HG03354 (cell line): ENCODE results near the gene LPIN1.
A peak's percentile ranks its signal among the peaks of the same experiment; 100 is the strongest.
"Not testable (repeated sequence)": the region's sequence is repeated elsewhere in the genome, so short reads cannot be mapped to it uniquely, and the experiment has no call there.

Experiments used
- ATAC-seq: cut with Tn5 transposase; IDR thresholded peaks from one replicate; pipeline ENCODE4 v1.9.1; 2021; ENCODE audit warnings: mild to moderate bottlenecking; ENCODE audit not compliant: unreplicated experiment, poor library complexity, severe bottlenecking

Gene LPIN1

GRCh38 chr2:11759182-11759975 is 12.9 kb downstream of the LPIN1 start:
- not testable (repeated sequence) for ATAC-seq

- no peak for ATAC-seq
Observed at GRCh38 chr2:11761259-11761658, 14.8 kb downstream of the LPIN1 start.

- no peak for ATAC-seq
Observed at GRCh38 chr2:11762031-11762430, 15.6 kb downstream of the LPIN1 start.

DNA sequence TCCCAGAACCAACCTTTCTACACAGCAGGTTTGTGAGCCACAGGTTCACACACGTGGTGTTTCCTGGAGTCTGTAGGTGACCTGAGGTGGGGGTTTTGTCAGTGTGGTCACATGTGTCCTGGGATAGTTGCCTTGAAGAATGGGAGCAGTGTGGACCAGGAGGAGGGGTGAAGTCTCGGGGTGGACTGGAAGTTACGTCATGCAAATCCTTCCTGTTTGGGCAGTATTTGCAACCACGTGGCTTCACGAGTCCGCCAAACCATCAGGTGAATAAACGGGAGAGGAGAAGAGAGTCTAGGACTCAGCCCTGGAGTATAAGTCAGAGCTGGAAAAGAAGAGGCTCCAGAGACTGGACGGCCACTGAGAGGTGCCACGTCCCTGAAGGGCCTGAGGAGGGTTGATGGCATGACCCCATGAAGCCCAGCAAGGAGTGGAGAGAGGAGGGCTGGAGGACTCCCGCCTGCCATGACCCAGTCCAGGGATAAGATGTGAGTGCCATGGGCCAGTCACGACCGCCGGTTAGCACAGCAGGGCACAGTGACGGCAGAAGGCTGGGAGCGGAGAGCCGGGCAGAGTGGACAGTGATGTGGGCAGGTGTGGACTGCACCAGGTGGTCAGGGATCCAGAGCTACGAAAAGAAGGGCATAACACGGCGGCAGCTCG is 16.5 kb downstream of the LPIN1 start:
- ATAC-seq, result no peak

DNA sequence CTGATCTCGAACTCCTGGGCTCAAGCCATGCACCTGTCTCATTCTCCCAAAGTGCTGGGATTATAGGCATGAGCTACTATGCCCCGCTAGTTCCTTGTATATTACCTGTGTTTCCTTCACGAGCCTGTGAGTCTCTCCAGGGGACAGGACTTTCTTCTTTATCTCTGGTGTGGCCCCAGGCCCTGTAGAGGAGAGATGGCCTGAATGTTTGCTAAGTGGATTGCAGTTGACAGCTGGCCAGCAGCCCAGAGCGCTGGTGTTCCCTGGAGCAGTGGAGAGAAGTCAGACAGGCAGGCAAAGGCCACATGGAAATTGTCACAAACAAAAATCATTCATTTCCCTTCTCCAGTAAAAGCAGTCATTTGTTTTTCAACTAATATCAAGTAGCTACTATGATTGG is 17.9 kb downstream of the LPIN1 start:
- no peak for ATAC-seq

DNA sequence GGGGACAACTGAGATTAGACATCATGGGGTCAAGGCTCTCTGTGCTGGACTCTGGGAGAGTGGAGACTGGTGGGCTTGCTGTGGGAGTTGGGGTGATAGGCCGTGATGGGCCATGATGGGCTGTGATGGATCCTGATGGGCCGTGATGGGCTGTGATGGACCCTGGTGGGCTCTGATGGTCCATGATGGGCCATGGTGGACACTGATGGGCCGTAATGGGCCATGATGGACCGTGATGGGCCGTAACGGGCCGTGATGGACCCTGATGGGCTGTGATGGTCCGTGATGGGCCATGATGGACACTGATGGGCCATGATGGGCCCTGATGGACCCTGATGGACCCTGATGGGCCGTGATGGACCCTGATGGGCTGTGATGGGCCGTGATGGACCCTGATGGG is 18.5 kb downstream of the LPIN1 start:
- no peak for ATAC-seq

- no peak for ATAC-seq
Observed at GRCh38 chr2:11765501-11765900, 19.1 kb downstream of the LPIN1 start.

DNA sequence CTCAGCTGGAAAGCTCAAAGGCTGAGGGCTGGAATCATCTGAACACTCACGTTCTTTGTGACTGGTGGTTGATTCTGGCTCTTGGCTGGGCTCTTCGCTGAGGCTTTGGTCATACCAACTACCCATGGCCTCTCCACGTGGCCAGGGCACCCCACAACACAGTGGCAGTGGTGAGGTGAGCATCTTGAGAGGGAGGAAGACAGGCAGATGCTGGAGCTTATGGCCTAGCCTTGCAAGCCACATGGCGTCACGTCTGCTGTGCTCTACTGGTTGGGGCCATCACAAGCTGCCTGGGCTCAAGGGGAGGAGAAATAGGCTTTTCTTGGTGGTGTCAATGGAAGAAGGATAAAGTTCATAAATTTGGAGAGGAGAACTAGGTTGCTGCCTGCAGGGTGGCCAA is 19.6 kb downstream of the LPIN1 start:
- no peak for ATAC-seq

GRCh38 chr2:11767779-11768178 is 21.3 kb downstream of the LPIN1 start:
- no peak for ATAC-seq

GRCh38 chr2:11768946-11769345 is 22.5 kb downstream of the LPIN1 start:
- ATAC-seq, result no peak

GRCh38 chr2:11769516-11769915 is 23.1 kb downstream of the LPIN1 start:
- no peak for ATAC-seq

GRCh38 chr2:11770531-11771188 is 24.2 kb downstream of the LPIN1 start:
- no peak for ATAC-seq

DNA sequence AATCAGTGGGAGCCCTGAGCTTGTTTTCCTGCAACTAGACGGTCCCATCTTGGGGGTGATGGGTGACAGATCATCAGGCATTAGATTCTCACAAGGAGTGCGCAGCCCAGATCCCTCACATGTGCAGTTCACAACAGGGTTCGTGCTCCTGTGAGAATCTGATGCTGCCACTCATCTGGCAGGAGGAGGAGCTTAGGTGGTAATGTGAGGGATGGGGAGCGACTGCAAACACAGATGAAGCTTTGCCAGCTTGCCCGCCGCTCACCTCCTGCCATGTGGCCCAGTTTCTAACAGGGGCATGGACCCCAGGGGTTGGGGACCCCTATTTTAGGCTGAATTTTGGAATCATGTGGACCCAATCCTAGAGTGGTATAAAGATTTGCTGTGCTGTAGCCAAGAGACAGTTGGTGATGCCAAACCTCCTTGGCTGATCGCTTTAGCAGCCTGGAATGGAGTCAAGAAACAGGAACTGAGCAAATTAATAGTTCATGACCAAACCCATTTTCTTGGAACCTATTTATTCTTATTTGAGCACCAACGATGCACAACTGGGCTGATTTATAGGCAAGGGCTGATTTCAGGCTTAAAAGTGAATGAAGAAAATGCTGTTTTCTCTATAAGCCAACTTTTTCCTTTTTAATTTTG is 25.7 kb downstream of the LPIN1 start:
- ATAC-seq, result no peak

DNA sequence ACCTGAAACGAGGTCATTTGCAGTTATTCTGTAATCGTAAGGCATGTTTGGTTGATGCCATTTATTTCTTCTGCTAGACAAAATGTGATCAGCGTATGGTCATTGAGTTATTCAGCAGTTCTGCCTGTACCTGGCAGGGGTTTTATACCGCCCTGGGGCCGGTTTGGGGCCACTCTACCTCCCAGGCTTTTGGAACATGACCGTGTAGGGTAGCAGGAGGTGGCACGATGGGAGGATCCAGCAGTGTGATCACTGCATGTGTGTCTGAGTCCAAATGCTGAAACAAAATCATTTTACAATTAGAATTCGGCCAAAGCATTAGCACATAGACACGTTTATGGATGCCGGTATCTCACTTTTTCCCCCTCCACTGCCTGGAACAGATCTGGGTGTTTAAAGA is 26.7 kb downstream of the LPIN1 start:
- no peak for ATAC-seq

- no peak for ATAC-seq
Observed at GRCh38 chr2:11773747-11774525, 27.5 kb downstream of the LPIN1 start.

DNA sequence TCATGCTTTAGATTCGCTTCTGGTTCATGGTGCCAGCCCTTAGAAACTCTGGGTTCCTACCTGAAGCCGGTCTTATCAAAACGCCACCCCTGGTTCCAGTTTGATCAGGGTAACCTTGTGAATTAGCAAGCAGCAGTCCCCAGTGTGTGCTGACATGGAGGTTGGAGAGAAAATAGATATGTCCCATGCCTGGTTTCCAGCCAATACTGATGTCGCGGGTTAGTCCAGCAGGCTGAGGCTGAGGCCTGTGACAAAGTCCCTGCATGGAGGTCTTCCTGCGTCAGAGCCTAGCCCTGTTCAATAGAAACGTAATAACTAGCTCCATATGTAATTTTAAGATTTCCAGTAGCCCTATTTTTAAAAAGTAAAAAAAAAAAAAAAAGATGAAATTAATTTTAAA is 28.2 kb downstream of the LPIN1 start:
- no peak for ATAC-seq

DNA sequence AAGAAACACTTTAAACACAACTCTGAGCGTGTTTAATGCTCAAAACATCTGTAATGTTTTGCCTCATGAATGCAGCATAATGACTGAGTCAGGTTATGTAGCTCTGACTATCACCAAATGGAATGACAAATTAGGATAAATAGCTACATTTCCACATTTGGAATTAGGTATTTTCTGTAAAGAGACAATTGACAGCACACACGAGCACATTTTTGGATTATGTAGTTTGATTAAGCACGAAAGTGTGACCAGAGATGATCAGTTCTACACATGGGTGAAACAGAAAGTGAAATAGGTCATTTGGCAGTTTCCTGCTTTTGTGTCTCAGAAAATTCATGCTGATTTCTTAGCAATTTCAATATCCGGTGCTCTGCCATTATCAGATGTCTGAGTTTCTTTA is 29.0 kb downstream of the LPIN1 start:
- peak; percentile 91 for ATAC-seq

GRCh38 chr2:11777066-11777782 is 30.8 kb downstream of the LPIN1 start:
- ATAC-seq, result no peak

- ATAC-seq, result no peak
Observed at GRCh38 chr2:11777886-11778415, 31.5 kb downstream of the LPIN1 start.
